ENCODE measurements around the gene PRR5L.
"Not testable (repeated sequence)": the region's sequence is repeated elsewhere in the genome, so short reads cannot be mapped to it uniquely, and the experiment has no call there.

PRR5L gene

GRCh38 chr11:36510594-36510942 is 214.5 kb downstream of the PRR5L start:
- H4K20me1 ChIP-seq (ENCODE audit: control insufficient read depth, insufficient read depth, low read depth, low read length) = no peaks in the 10 kb centered on the region; the same call in 1 of the 2 replicates
- H3K4me3 ChIP-seq (ENCODE audit: low read length) = peak overlapping the region; percentile 93
- peaks cover 31% of the 10 kb centered on the region for H3K79me2 ChIP-seq (ENCODE audit: control insufficient read depth, low read length)
- peaks cover 10% of the 10 kb centered on the region; the same call in 1 of the 2 replicates for H3K36me3 ChIP-seq (ENCODE audit: control insufficient read depth, low read length)
- H3K27ac ChIP-seq (ENCODE audit: low read depth, low read length) = no peak overlapping the region
- H3K4me2 ChIP-seq (ENCODE audit: low read length) = peak overlapping the region; percentile 92
- H3K9me2 ChIP-seq (replicated peaks; ENCODE audit: control insufficient read depth, low read length) = no peaks in the 10 kb centered on the region
- H3F3A ChIP-seq (ENCODE audit: control insufficient read depth, insufficient read depth) = no peaks in the 10 kb centered on the region
- H3K27me3 ChIP-seq (ENCODE audit: control insufficient read depth, low read length) = no peaks in the 10 kb centered on the region
- H3K4me1 ChIP-seq (ENCODE audit: control insufficient read depth, low read length) = peaks cover 17% of the 10 kb centered on the region
- no peaks in the 10 kb centered on the region for H3K9me3 ChIP-seq (ENCODE audit: control insufficient read depth, insufficient read depth, low read length)
- TF ChIP-seq CTCF (IDR thresholded peaks at IDR 0.05; ENCODE audit: low read depth, low read length, poor library complexity, severe bottlenecking) (no peak), EZH2phosphoT487 (IDR thresholded peaks at IDR 0.05; ENCODE audit: borderline replicate concordance, low read length) (no peak)

- not testable (repeated sequence) for H3K4me3 ChIP-seq (ENCODE audit: low read length); H3K9me2 ChIP-seq (replicated peaks; ENCODE audit: control insufficient read depth, low read length); H3K9me3 ChIP-seq (ENCODE audit: control insufficient read depth, insufficient read depth, low read length); H3K27me3 ChIP-seq (ENCODE audit: control insufficient read depth, low read length); H3K27ac ChIP-seq (ENCODE audit: low read depth, low read length); H3K36me3 ChIP-seq (ENCODE audit: control insufficient read depth, low read length); H4K20me1 ChIP-seq (ENCODE audit: control insufficient read depth, insufficient read depth, low read depth, low read length); H3K4me2 ChIP-seq (ENCODE audit: low read length); H3F3A ChIP-seq (ENCODE audit: control insufficient read depth, insufficient read depth)
- Histone ChIP-seq H3K79me2 (ENCODE audit: control insufficient read depth, low read length) (peaks cover 26% of the 10 kb centered on the region), H3K4me1 (ENCODE audit: control insufficient read depth, low read length) (peaks cover 17% of the 10 kb centered on the region)
Measured at GRCh38 chr11:36511062-36511461, 215.0 kb downstream of the PRR5L start.

GRCh38 chr11:36512016-36512415 is 215.9 kb downstream of the PRR5L start:
- no peaks in the 10 kb centered on the region for H3K27me3 ChIP-seq (ENCODE audit: control insufficient read depth, low read length)
- no peak overlapping the region for H3K27ac ChIP-seq (ENCODE audit: low read depth, low read length)
- H3K9me2 ChIP-seq (replicated peaks; ENCODE audit: control insufficient read depth, low read length) = no peaks in the 10 kb centered on the region
- peaks cover 17% of the 10 kb centered on the region for H3K4me1 ChIP-seq (ENCODE audit: control insufficient read depth, low read length)
- H3K36me3 ChIP-seq (ENCODE audit: control insufficient read depth, low read length) = peaks cover 9% of the 10 kb centered on the region; the same call in 1 of the 2 replicates
- H4K20me1 ChIP-seq (ENCODE audit: control insufficient read depth, insufficient read depth, low read depth, low read length) = no peaks in the 10 kb centered on the region; the same call in 1 of the 2 replicates
- no peak for TF ChIP-seq EZH2phosphoT487 (IDR thresholded peaks at IDR 0.05; ENCODE audit: borderline replicate concordance, low read length)
- no peak for TF ChIP-seq CTCF (IDR thresholded peaks at IDR 0.05; ENCODE audit: low read depth, low read length, poor library complexity, severe bottlenecking)
- no peak overlapping the region for H3K4me2 ChIP-seq (ENCODE audit: low read length)
- H3K79me2 ChIP-seq (ENCODE audit: control insufficient read depth, low read length) = peaks cover 22% of the 10 kb centered on the region
- no peak overlapping the region for H3K4me3 ChIP-seq (ENCODE audit: low read length)
- H3K9me3 ChIP-seq (ENCODE audit: control insufficient read depth, insufficient read depth, low read length) = no peaks in the 10 kb centered on the region
- no peaks in the 10 kb centered on the region for H3F3A ChIP-seq (ENCODE audit: control insufficient read depth, insufficient read depth)

- no peak overlapping the region for H3K27ac ChIP-seq (ENCODE audit: low read depth, low read length)
- H3K4me1 ChIP-seq (ENCODE audit: control insufficient read depth, low read length) = peaks cover 7% of the 10 kb centered on the region
- no peak overlapping the region for H3K4me3 ChIP-seq (ENCODE audit: low read length)
- H3K36me3 ChIP-seq (ENCODE audit: control insufficient read depth, low read length) = peaks cover 7% of the 10 kb centered on the region; the same call in 1 of the 2 replicates
- H3K4me2 ChIP-seq (ENCODE audit: low read length) = no peak overlapping the region
- peaks cover 11% of the 10 kb centered on the region for H3K79me2 ChIP-seq (ENCODE audit: control insufficient read depth, low read length)
- H3F3A ChIP-seq (ENCODE audit: control insufficient read depth, insufficient read depth) = no peaks in the 10 kb centered on the region
- no peak for TF ChIP-seq EZH2phosphoT487 (IDR thresholded peaks at IDR 0.05; ENCODE audit: borderline replicate concordance, low read length)
- no peak for TF ChIP-seq CTCF (IDR thresholded peaks at IDR 0.05; ENCODE audit: low read depth, low read length, poor library complexity, severe bottlenecking)
- no peaks in the 10 kb centered on the region for H3K27me3 ChIP-seq (ENCODE audit: control insufficient read depth, low read length)
- no peaks in the 10 kb centered on the region for H3K9me2 ChIP-seq (replicated peaks; ENCODE audit: control insufficient read depth, low read length)
- no peaks in the 10 kb centered on the region; the same call in 1 of the 2 replicates for H4K20me1 ChIP-seq (ENCODE audit: control insufficient read depth, insufficient read depth, low read depth, low read length)
- no peaks in the 10 kb centered on the region for H3K9me3 ChIP-seq (ENCODE audit: control insufficient read depth, insufficient read depth, low read length)
Measured at GRCh38 chr11:36513965-36514364, 217.9 kb downstream of the PRR5L start.
